ENCODE data around the gene TNS2.
"Not testable (repeated sequence)": the region's sequence is repeated elsewhere in the genome, so short reads cannot be mapped to it uniquely, and the experiment has no call there.

The TNS2 gene

GRCh38 chr12:53094796-53095595 is 45.1 kb downstream of the TNS2 start:
- not testable (repeated sequence) for DNase-seq

- DNase-seq: not testable (repeated sequence)
Observed at GRCh38 chr12:53095596-53095895, 45.7 kb downstream of the TNS2 start.

DNA sequence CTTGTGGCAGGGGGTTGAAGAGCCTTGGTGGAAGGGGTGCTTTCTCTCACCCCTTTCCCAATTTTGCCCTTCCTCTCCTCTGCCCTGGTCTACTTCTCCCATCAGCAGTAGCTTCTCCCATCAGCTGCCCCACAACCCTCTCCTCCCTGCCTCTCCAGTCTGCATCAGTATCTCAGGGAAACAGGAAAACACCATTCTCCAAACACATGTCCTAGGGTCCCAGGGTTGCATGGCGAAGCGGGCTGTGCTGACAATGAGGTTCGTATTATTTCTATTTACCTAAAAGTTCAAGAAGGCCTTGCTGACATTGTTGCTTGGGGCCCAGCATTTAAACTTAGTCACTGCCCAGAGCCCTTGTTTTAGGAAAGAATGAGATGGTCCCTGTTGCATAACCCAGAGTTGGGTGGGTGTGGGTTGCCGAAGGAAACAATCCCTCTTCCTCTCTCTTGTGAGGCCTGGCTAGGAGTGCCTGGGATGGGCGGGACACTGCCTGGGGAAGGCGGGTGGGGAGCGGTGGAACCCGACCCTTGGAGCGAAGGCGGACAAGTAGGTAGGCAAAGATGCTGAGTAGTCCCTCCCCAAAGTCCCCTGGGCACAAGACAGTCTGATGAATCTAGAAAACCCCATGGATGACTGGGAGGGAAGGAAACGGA is 46.4 kb downstream of the TNS2 start:
- no peak for DNase-seq

GRCh38 chr12:53096759-53097158 is 46.9 kb downstream of the TNS2 start:
- no peak for DNase-seq

- DNase-seq: no peak
Observed at GRCh38 chr12:53097207-53097563, 47.3 kb downstream of the TNS2 start.

GRCh38 chr12:53097564-53098353 is 47.9 kb downstream of the TNS2 start, which contains the start of gene IGFBP6:
IGFBP6 (plus strand) TSS chr12:53097667; CDS start chr12:53097718, 51 bp downstream.
- DNase-seq: peak; percentile 56

GRCh38 chr12:53098354-53098981 is 48.6 kb downstream of the TNS2 start:
- peak; percentile 23 for DNase-seq

GRCh38 chr12:53099071-53099882 is 49.4 kb downstream of the TNS2 start:
- DNase-seq: peak; percentile 85

- no peak for DNase-seq
Observed at GRCh38 chr12:53100466-53101151, 50.7 kb downstream of the TNS2 start.

- DNase-seq: no peak
Observed at GRCh38 chr12:53101266-53101665, 51.4 kb downstream of the TNS2 start.

- DNase-seq: no peak
Observed at GRCh38 chr12:53101931-53102781, 52.3 kb downstream of the TNS2 start.

DNA sequence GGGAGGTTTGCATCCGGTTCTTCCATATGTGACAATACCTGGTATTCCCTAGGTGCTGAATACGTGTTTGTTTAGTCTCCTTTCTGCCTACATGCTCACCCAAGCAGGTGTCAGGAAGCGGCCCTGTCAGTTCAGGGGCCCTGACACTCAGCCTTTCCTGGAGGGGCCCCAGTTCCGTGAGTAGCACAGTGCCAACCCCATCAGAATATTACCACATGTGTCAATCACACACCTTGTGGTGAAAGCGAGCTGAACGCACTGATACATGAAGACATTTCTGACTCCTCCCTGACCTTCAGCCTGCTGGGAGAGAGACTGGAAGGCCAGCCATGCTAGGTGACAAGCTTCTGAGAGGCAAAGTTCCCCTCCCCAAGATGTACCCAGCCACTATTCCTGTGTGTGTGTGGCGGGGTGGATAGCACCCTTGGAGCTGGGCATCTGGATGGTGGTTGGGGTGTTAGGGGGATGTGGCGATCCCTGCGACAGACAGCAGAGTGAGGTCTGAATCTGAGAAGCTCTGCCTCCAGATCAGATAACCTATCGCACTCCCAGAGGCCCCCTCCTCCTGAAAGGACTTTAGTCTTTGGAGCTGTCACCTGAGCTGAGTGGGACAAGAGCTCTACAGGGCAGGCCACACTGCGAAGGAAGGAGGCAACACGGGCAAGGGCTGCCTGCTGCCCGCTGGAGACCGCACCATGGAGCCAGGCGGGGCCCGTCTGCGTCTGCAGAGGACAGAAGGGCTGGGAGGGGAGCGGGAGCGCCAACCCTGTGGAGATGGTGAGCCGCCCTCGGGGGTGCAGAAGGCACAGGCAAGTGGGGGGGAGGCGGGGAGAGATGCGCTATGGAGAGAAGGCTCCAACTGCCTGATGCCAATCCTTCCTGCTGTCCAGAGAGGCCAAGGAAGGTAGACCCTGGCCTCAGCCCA is 53.3 kb downstream of the TNS2 start, which contains the start of gene SOAT2:
Gene SOAT2 (plus strand): TSS at position 604 of the 925 bp plus-strand sequence. CDS start 92 bp downstream, at position 696.
- peak; percentile 34 for DNase-seq

GRCh38 chr12:53103860-53104305 is 54.0 kb downstream of the TNS2 start:
- no peak for DNase-seq

DNA sequence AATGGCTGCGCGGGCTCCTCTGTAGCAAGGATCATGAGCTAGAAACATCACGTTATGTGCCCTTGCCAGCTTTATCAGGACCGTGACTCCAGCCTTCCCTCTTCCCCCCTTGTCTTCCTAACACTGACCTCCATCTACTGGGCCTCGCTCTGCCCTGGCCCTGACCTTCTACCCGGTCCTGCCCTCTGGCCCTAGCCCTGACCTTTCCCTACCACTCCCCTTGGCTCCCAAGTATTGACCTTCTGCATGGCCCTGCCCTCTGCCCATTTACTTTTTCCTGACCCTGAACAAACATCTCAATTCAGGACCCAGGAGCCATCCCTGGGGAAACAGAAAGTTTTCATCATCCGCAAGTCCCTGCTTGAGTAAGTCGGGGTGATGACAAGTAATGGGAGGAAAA is 55.4 kb downstream of the TNS2 start:
- DNase-seq: no peak

DNA sequence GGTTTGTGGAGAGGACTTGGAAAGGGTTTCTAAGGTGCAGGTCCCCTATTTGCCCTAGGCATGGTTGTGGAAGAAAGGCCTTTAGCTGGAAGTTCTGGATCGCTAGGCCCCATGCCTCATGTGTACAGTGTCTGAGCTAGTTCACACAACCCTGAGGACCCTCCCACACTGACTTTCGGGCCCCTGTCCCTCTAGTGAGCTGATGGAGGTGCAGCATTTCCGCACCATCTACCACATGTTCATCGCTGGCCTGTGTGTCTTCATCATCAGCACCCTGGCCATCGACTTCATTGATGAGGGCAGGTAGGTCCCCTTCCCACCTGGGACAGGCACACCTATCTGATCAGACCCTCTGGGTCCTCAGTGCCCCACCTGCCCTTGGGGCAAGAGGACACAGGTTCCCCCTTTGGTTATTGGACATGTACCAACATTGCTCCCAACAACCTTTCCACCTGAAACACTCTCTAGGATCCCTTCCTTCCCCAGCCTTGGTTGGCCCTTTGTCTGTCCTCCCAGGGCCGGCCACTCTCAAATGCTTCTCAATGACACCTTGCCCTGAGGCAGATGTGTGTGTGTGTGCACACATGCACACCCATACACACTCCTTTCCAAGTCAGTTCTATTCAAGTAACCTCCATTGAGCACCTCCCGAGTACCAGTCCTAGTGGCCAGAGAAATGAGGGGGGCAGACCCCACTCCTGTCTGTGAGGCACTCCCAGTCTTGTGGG is 56.0 kb downstream of the TNS2 start:
- no peak for DNase-seq

DNA sequence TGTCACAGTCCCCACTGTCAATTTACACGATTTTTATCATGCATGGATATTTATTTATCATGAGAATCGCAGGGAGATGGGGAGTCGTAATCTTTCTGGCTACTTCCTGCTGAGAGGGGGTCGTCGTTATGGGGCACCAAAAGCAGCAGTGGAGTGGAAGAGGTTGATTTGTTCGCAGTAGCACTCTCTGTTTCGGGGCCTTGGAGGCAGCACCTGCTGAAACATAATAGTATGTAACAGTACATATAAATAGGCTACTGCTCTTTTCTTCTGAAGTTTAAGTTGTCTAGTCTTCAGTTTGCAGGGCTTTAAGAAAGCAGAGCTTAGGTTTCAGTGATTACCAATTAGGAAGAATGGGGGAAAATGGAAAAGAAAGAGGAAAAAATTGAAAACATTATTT is 57.3 kb downstream of the TNS2 start:
- no peak for DNase-seq

DNA sequence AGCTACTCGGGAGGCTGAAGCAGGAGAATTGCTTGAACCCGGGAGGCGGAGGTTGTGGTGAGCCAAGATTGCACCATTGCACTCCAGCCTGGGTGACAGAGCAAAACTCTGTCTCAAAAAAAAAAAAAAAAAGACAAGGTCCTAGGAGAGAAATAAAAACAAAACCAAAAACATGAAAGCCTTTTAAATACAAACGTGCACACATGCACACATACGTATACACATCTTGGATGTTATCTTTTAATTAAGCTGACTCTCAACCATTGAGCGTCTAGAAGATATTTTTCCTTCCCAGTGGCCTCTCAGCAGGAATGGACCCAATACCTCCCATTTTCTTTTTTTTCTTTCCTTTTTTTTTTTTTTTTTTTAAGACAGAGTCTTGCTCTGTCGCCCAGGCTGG is 62.6 kb downstream of the TNS2 start:
- DNase-seq: not testable (repeated sequence)

- no peak for DNase-seq
Observed at GRCh38 chr12:53113136-53113705, 63.4 kb downstream of the TNS2 start.

All from stimulated activated naive CD4-positive, alpha-beta T cell treated with Interleukin-2 at 50 U/mL for 16 hours (primary cell).